Astrocyte of the spinal cord (primary cell): ENCODE data around the gene OPCML.

Experiments
- DNase-seq: peaks from one replicate; pipeline ENCODE4 v3.0.0; 2011; ENCODE audit warnings: low read depth, low spot score
- H3K4me3 ChIP-seq: 2 replicates; pipeline ENCODE4 v1.5.1; 2011; ENCODE audit warnings: low read depth, mild to moderate bottlenecking, low read length, moderate library complexity
- CTCF ChIP-seq: IDR thresholded peaks from 2 replicates; pipeline ENCODE4 v1.5.1; 2012; ENCODE audit warnings: low read depth, mild to moderate bottlenecking, low read length, inconsistent platforms
- in situ Hi-C: cut with HindIII; loops from 2 replicates; pipeline ENCODE4 v1.10.0; 2017; ENCODE audit warnings: low sequenced_read_pairs

The OPCML gene

GRCh38 chr11:133553885-133554740, 21.8 kb upstream of the OPCML start:
- in situ Hi-C loops = no loop called here
- no peak overlapping the region for H3K4me3 ChIP-seq
- DNase-seq = no peak
- no peak for TF ChIP-seq CTCF

- in situ Hi-C loops = no loop called here
- no peak for TF ChIP-seq CTCF
- no peak for DNase-seq
- no peak overlapping the region for H3K4me3 ChIP-seq
Measured at GRCh38 chr11:133552938-133553337, 20.6 kb upstream of the OPCML start.

GRCh38 chr11:133551064-133551463, 18.8 kb upstream of the OPCML start:
- TF ChIP-seq CTCF = no peak
- in situ Hi-C loops = no loop called here
- no peak overlapping the region for H3K4me3 ChIP-seq
- DNase-seq = no peak

GRCh38 chr11:133549826-133550225, 17.5 kb upstream of the OPCML start:
- no peak for DNase-seq
- in situ Hi-C loops = no loop called here
- H3K4me3 ChIP-seq = no peak overlapping the region
- no peak for TF ChIP-seq CTCF

- in situ Hi-C loops = no loop called here
- TF ChIP-seq CTCF = no peak
- H3K4me3 ChIP-seq = no peak overlapping the region
- DNase-seq = no peak
Measured at GRCh38 chr11:133548641-133549040, 16.3 kb upstream of the OPCML start.

GRCh38 chr11:133547808-133548494, 15.7 kb upstream of the OPCML start:
- DNase-seq = no peak
- no peak overlapping the region for H3K4me3 ChIP-seq
- no peak for TF ChIP-seq CTCF
- in situ Hi-C loops = no loop called here
